WTC11 (cell line): ENCODE measurements around the gene C11orf54.

Experiments
- SP1 ChIP-seq: sonication (generic); formaldehyde crosslinking; conservative IDR thresholded peaks from 2 replicates; pipeline ENCODE4 v1.8.1; 2022; ENCODE audit warnings: missing genetic modification reagents
- TF ChIP-seq, protein P1 (sequence below): fragments of 200-600 bp; IDR thresholded peaks from 2 replicates; pipeline ENCODE4 v1.8.0; 2022; ENCODE audit warnings: antibody characterized with exemption
- TF ChIP-seq, protein P2 (sequence below): sonication (generic); formaldehyde crosslinking; IDR thresholded peaks from 2 replicates; pipeline ENCODE4 v1.8.1; 2023; ENCODE audit warnings: mild to moderate bottlenecking, missing genetic modification reagents, borderline replicate concordance
- TF ChIP-seq, protein P3 (sequence below): sonication (generic); formaldehyde crosslinking; IDR thresholded peaks from 2 replicates; pipeline ENCODE4 v1.8.0; 2023; ENCODE audit warnings: missing genetic modification reagents

DNA sequence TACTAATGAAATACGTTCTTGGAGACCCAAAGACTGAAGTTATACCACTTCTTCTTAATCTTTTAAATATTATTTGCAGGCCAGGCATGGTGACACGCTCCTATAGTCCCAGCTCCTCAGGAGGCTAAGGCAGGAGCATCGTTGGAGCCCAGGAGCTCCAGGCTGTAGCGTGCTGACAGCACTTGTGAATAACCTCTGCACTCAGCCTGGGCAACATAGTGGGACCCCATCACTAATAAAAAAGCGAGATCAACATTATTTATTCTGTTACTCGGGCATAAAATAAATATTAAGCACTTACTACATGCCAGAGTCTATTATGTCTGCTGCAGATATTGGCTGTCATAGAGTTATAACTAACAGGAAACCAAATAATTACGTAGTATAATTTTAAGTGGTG, 41.9 kb downstream of the C11orf54 start:
- TF ChIP-seq, protein P1, sequence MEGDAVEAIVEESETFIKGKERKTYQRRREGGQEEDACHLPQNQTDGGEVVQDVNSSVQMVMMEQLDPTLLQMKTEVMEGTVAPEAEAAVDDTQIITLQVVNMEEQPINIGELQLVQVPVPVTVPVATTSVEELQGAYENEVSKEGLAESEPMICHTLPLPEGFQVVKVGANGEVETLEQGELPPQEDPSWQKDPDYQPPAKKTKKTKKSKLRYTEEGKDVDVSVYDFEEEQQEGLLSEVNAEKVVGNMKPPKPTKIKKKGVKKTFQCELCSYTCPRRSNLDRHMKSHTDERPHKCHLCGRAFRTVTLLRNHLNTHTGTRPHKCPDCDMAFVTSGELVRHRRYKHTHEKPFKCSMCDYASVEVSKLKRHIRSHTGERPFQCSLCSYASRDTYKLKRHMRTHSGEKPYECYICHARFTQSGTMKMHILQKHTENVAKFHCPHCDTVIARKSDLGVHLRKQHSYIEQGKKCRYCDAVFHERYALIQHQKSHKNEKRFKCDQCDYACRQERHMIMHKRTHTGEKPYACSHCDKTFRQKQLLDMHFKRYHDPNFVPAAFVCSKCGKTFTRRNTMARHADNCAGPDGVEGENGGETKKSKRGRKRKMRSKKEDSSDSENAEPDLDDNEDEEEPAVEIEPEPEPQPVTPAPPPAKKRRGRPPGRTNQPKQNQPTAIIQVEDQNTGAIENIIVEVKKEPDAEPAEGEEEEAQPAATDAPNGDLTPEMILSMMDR: no peak
- TF ChIP-seq, protein P2, sequence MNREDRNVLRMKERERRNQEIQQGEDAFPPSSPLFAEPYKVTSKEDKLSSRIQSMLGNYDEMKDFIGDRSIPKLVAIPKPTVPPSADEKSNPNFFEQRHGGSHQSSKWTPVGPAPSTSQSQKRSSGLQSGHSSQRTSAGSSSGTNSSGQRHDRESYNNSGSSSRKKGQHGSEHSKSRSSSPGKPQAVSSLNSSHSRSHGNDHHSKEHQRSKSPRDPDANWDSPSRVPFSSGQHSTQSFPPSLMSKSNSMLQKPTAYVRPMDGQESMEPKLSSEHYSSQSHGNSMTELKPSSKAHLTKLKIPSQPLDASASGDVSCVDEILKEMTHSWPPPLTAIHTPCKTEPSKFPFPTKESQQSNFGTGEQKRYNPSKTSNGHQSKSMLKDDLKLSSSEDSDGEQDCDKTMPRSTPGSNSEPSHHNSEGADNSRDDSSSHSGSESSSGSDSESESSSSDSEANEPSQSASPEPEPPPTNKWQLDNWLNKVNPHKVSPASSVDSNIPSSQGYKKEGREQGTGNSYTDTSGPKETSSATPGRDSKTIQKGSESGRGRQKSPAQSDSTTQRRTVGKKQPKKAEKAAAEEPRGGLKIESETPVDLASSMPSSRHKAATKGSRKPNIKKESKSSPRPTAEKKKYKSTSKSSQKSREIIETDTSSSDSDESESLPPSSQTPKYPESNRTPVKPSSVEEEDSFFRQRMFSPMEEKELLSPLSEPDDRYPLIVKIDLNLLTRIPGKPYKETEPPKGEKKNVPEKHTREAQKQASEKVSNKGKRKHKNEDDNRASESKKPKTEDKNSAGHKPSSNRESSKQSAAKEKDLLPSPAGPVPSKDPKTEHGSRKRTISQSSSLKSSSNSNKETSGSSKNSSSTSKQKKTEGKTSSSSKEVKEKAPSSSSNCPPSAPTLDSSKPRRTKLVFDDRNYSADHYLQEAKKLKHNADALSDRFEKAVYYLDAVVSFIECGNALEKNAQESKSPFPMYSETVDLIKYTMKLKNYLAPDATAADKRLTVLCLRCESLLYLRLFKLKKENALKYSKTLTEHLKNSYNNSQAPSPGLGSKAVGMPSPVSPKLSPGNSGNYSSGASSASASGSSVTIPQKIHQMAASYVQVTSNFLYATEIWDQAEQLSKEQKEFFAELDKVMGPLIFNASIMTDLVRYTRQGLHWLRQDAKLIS (CRISPR knock-in tag): no peak
- TF ChIP-seq, protein P3, sequence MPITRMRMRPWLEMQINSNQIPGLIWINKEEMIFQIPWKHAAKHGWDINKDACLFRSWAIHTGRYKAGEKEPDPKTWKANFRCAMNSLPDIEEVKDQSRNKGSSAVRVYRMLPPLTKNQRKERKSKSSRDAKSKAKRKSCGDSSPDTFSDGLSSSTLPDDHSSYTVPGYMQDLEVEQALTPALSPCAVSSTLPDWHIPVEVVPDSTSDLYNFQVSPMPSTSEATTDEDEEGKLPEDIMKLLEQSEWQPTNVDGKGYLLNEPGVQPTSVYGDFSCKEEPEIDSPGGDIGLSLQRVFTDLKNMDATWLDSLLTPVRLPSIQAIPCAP (CRISPR knock-in tag): no peak
- TF ChIP-seq SP1: no peak
